ACC112 (cell line): ENCODE results near the gene KRT6B.

Experiments
- H2AFZ ChIP-seq: fragments of 200-600 bp; sonication (generic); one replicate; pipeline ENCODE4 v1.6.0; 2017; ENCODE audit warnings: antibody characterized with exemption, low read length; ENCODE audit not compliant: unreplicated experiment
- H3K27ac ChIP-seq: fragments of 200-600 bp; sonication (generic); 2 replicates; pipeline ENCODE4 v1.5.1; 2014; ENCODE audit warnings: low read depth, mild to moderate bottlenecking, antibody characterized with exemption, low read length, moderate library complexity
- H3K27me3 ChIP-seq: fragments of 200-600 bp; sonication (generic); 2 replicates; pipeline ENCODE4 v1.6.1; 2014; ENCODE audit warnings: mild to moderate bottlenecking, antibody characterized with exemption, low read length, moderate library complexity, mixed read lengths; ENCODE audit not compliant: insufficient read depth
- H3K36me3 ChIP-seq: fragments of 200-600 bp; sonication (generic); 2 replicates; pipeline ENCODE4 v1.6.1; 2016; ENCODE audit warnings: mild to moderate bottlenecking, antibody characterized with exemption, low read length, moderate library complexity, mixed read lengths; ENCODE audit not compliant: insufficient read depth
- H3K4me1 ChIP-seq: fragments of 200-600 bp; sonication (generic); one replicate; pipeline ENCODE4 v1.6.1; 2016; ENCODE audit warnings: low read length, mixed read lengths; ENCODE audit not compliant: insufficient read depth, unreplicated experiment, control insufficient read depth
- H3K4me3 ChIP-seq: fragments of 200-600 bp; sonication (generic); 2 replicates; pipeline ENCODE4 v1.5.1; 2014; ENCODE audit warnings: mild to moderate bottlenecking, low read depth, low read length
- H3K79me2 ChIP-seq: fragments of 200-600 bp; sonication (generic); one replicate; pipeline ENCODE4 v1.6.0; 2016; ENCODE audit warnings: low read length; ENCODE audit not compliant: control insufficient read depth, unreplicated experiment, insufficient read depth

The KRT6B gene

DNA sequence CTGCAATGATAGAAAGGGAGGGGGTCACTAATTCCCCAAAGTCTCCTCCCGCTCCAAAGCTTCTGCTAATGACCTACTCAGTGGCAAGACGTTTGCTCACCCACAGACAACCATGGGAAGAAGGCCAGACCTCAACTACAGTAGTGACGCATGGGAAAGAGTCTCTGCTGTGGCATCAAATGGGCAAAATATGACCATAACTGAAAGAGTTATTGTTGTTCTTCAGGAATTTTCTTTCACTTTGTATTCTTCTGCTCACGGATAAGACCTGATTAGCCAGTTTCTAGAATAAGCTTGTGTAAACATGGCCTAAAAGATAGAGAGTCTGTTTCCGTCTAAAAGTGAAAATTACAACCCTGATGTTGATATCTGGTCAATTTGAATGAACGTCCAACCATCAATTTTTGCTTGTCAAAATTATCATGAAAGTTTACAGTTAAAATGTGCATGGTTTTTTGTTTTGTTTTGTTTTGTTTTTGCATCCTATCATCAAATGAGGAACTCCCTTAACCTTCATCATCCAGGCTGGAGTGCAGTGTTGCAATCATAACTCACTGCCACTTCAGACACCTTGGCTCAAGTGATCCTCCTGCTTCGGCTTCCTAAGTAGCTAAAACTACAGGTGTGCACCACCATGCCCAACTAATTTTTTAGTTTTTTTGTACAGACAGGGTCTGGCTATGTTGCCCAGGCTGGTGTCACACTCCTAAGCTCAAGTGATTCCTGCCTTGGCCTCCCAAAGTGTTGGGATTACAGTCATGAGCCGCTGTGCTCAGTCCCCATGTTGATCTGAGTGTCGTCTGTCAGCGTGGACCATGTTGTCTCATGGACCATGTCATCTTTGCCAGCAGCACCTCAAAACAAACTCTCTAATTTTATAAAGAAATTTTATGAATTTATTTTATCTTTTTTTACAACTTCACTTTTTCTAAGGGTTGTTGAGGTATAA lies 7.0 kb downstream of the KRT6B start:
- Histone ChIP-seq H2AFZ (no peak overlapping the region), H3K27ac (no peak overlapping the region), H3K4me1 (peaks cover 33% of the 10 kb centered on the region), H3K27me3 (no peaks in the 10 kb centered on the region), H3K4me3 (no peak overlapping the region), H3K79me2 (no peaks in the 10 kb centered on the region), H3K36me3 (no peaks in the 10 kb centered on the region)

DNA sequence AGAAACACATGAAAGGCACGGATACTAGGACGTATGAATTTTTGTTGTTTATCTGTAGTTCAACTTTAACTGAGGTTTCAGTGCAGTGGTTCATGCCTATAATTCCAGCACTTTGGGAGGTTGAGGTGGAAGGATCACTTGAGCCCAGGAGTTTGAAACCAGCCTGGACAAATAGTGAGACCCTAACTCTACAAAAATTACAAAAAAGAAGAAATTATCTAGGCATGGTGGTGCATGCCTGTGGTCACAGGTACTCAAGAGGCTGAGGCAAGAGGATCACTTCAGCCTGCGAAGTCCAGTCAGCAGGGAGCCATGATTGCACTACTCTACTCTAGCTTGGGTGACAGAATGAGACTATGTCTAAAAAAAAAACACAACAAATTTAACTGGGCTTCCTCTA lies 8.0 kb downstream of the KRT6B start:
- no peak overlapping the region for H3K4me3 ChIP-seq
- no peaks in the 10 kb centered on the region for H3K27me3 ChIP-seq
- H3K79me2 ChIP-seq: no peaks in the 10 kb centered on the region
- H2AFZ ChIP-seq: no peak overlapping the region
- no peak overlapping the region for H3K27ac ChIP-seq
- no peaks in the 10 kb centered on the region for H3K36me3 ChIP-seq
- H3K4me1 ChIP-seq: peaks cover 33% of the 10 kb centered on the region

DNA sequence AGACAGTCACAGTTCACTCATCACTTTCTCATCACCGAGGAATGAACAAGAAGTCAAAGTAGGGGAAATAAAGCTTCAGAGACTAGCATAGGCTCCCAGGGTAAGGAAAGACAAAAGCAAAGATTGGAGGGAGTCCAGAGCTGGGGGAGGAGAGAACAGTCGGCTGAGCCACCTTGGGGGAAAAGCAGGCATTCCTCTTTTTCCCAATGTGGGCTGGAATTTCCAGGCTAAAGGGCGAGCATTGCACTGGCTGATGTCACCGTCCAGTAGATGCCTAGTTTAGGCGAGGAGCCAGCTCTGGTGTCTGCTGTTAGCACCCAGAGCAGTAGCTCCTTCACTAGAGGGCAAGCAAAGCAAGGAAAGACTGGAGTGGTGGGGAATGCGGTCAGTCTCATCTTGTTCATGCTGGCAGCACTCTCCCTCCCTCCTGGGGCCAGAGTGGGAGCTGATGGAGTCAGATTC lies 9.3 kb downstream of the KRT6B start:
- Histone ChIP-seq H3K27ac (peak overlapping the region; percentile 89), H3K36me3 (no peaks in the 10 kb centered on the region), H3K27me3 (no peaks in the 10 kb centered on the region), H3K4me1 (peaks cover 35% of the 10 kb centered on the region), H2AFZ (no peak overlapping the region), H3K4me3 (no peak overlapping the region), H3K79me2 (no peaks in the 10 kb centered on the region)

DNA sequence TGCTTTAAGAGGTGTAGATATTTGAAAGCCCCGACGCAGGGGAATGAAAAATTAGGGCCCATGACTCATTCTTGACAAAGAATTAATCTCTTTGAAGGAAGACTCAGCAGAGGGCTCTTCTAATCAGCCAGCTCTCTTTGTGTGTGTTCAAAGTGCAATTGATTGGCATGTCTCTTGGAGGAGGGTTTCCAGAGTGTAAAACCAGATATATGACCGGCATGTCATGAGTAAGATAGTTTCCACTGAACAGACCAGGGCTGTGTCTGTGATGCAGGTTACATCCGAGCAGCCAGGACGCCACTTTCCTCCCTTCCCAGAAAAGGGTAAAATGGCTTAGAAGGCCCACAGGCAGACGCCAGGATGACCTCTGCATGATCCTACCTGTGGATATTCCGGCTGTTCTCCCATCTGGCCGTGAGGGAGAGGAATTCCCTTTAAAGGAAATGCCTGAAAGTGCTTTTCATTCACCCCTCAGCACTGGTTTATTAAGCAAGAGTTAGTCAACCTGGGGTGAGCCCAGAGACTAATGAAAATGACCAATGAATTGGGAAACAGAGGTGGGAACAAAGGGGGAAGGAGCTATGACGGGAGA lies 10.5 kb downstream of the KRT6B start:
- Histone ChIP-seq H3K27ac (peak overlapping the region; percentile 89), H3K4me1 (peaks cover 41% of the 10 kb centered on the region), H3K27me3 (no peaks in the 10 kb centered on the region), H3K4me3 (peak overlapping the region; percentile 1; the same call in 1 of the 2 replicates), H3K36me3 (no peaks in the 10 kb centered on the region), H2AFZ (peak overlapping the region; percentile 3), H3K79me2 (no peaks in the 10 kb centered on the region)

DNA sequence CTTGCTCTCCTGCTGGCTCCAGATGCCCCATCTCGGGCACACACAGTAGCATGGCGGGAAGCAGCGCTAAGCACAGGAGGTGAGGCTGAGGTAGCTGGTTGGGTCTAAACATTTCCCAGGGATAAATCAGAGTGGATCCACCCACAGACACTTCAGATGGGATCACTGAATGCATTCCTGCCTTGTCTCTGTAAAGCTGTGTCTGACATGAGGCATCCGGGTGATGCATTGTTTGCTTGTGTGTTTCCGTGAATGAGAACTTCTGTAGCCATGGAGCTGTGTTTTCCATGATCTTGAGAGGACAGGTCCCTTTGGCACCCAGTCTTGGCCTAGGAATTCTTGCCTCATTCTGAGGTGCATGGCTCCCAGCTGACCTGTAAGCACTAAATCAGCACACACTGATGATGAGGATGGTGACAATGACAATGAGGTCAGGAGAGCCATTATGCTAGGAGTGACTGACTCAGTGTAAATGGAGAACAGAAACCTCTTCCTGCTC lies 11.1 kb downstream of the KRT6B start:
- no peaks in the 10 kb centered on the region for H3K36me3 ChIP-seq
- H3K27me3 ChIP-seq: no peaks in the 10 kb centered on the region
- H3K4me1 ChIP-seq: peaks cover 41% of the 10 kb centered on the region
- H3K27ac ChIP-seq: peak overlapping the region; percentile 89
- H3K79me2 ChIP-seq: no peaks in the 10 kb centered on the region
- no peak overlapping the region for H3K4me3 ChIP-seq
- H2AFZ ChIP-seq: no peak overlapping the region

DNA sequence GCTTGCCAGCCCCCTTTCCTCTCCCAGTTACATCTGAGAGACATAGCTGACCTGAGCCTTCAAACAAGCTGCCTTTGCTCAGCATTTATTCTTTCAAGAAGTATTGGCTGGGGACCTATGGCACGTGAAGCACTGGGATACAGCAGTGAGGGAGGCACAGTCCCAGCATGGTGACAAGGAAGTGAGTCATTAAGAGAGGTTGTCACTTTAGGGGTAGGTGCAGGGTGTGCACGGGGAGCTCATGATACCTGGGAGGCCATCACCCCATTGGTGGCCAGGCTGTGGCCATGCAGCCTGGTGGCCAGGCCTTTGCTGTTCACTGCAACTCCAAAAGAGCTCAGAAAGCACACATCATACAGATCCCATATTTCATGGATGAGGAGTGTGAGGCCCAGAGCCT lies 12.1 kb downstream of the KRT6B start:
- no peak overlapping the region for H2AFZ ChIP-seq
- H3K4me3 ChIP-seq: no peak overlapping the region
- H3K27me3 ChIP-seq: no peaks in the 10 kb centered on the region
- peaks cover 47% of the 10 kb centered on the region for H3K4me1 ChIP-seq
- H3K36me3 ChIP-seq: no peaks in the 10 kb centered on the region
- no peaks in the 10 kb centered on the region for H3K79me2 ChIP-seq
- H3K27ac ChIP-seq: peak overlapping the region; percentile 89; the same call in 1 of the 2 replicates

DNA sequence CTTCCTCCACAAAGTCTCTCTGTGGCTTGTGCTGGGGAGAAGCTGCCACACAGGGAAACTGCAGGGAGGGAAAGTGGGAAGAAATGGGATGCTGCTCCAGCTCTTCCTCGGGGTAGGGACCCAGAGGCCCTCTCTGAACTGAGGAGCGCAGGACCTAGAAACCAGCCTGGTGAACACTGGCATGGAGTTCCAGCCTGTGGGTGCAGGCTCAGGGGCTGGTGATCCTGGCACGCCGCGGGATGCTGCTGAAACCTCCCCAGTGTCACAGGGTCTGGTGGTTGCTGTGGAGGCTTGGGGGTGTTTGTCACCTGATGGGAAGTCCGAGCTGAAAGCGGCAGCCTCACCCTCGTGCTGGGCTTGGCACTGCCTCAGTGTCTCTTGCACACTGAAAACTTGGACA lies 12.5 kb downstream of the KRT6B start:
- no peak overlapping the region for H2AFZ ChIP-seq
- H3K4me3 ChIP-seq: no peak overlapping the region
- H3K27me3 ChIP-seq: no peaks in the 10 kb centered on the region
- no peaks in the 10 kb centered on the region for H3K36me3 ChIP-seq
- peaks cover 47% of the 10 kb centered on the region for H3K4me1 ChIP-seq
- H3K27ac ChIP-seq: no peak overlapping the region
- no peaks in the 10 kb centered on the region for H3K79me2 ChIP-seq

DNA sequence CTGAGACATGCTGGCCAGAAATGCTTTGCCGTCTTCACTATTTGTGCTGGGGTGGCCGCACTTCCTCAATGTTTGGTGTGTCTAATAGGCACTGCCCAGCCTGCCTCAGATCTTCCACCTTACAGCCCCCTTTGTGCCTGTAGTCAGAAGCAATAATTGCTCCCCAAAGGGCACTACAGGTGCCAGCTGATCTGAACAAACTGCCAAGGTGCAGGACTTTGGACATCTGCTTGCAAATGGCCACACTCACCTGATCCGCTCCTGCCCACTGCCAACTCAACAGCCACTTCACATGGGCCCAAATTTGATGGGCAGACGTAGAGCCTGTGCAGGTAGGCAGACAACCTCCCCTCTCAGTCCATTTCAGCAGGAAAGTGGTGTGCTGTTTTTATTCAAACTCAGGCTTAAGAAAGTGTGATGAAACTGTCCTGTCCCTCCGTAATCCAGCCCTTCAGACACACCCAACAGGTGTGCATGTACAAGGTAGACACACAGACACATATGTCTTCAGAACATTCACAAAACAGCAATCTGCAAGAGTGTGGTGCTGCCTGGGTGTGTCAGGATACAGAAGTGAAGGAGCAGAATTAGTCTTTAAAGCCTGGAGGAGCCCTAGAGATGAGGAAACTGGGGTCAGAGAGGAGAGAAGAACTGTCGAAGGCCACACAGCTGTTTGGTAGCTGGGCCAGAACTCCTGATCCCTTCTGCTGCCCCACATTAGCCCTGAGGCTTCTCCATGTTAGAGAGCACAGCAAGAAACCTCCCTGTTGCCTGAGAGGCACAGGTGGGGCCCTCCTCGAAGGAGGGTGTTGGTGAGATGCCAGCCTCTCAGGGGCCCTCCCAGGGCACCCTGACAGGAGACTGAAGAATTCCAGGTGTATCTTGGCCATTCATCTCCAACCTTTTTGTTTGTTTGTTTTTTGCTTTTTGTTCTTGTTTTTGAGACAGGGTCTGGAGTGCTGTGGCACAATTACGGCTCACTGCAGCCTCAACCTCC lies 13.3 kb downstream of the KRT6B start:
- H3K4me3 ChIP-seq: no peak overlapping the region
- no peak overlapping the region for H3K27ac ChIP-seq
- H2AFZ ChIP-seq: no peak overlapping the region
- no peaks in the 10 kb centered on the region for H3K27me3 ChIP-seq
- H3K36me3 ChIP-seq: no peaks in the 10 kb centered on the region
- no peaks in the 10 kb centered on the region for H3K79me2 ChIP-seq
- peaks cover 47% of the 10 kb centered on the region for H3K4me1 ChIP-seq

DNA sequence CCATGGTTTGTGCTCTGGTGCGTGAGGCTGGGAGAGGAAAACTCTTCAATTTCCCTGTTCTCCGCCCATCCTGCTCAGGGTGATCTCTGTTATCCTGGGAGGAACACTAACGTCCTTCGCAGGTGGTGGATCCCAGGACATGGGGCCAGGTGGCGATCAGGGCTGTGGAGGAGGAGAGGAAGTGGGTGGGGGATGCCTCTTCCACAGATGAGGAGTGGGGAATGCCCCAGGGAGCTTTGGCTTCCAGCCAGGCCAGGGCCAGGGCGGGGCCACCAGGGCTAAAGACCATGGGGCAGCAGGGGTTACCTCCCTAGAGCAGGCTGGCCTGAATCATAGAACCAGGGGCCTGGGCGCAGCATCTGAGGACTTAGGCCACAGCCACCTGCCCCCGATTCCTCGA lies 14.4 kb downstream of the KRT6B start:
- H3K36me3 ChIP-seq: no peaks in the 10 kb centered on the region
- H3K4me1 ChIP-seq: peaks cover 37% of the 10 kb centered on the region
- no peak overlapping the region for H3K27ac ChIP-seq
- no peak overlapping the region for H3K4me3 ChIP-seq
- peaks cover 8% of the 10 kb centered on the region for H3K27me3 ChIP-seq
- H3K79me2 ChIP-seq: no peaks in the 10 kb centered on the region
- H2AFZ ChIP-seq: no peak overlapping the region

DNA sequence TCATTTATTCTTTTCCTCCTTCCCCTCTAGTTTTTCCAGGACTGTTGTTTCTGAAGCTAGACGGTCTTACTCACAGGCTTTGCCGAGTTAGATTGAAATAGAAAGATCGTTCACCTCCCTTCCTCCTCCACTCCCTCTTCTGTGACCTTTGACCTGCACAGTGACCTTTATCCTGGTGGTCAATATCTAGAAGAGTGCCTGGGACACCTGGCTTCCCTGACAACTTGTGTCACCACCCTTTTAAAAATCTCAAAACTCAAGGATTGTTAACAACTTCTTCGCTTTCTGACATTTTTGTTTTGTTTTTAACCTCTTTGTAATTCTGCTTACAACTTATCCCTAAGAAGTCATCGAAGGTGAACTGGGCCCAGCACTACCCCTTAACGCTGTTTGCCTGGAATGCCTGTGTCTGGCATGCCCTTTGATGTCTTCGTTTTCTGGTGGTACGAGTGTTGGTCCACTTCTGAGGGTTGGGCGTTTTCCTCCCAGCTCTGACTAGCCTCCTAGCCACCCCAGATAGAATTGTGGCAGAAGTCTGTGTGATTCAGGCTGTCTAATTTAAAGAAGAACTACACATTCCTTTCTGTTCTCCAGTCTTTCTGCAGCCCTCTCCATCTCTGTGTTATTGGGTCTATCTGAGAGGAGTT lies 15.0 kb downstream of the KRT6B start:
- Histone ChIP-seq H3K27ac (no peak overlapping the region), H3K79me2 (no peaks in the 10 kb centered on the region), H3K4me3 (no peak overlapping the region), H3K27me3 (peaks cover 14% of the 10 kb centered on the region), H3K36me3 (no peaks in the 10 kb centered on the region), H2AFZ (no peak overlapping the region), H3K4me1 (peaks cover 31% of the 10 kb centered on the region)
